ENCODE results near the gene CASP8AP2. TPM values are rescaled to one million over a fixed set of nuclear protein-coding genes. Genes with fewer than 3 reads are reported as not detected.

Gene CASP8AP2
- polyA plus RNA-seq, 1 donor (not counting 4 experiments of a cell fraction or from before 2014, with no cell fraction given): 8.5 TPM

GRCh38 chr6:89859744-89860143 is 30.1 kb downstream of the CASP8AP2 start:
- Histone ChIP-seq H4K20me1 (ENCODE audit: control insufficient read depth, extremely low read depth, insufficient read depth, low read length) (no peaks in the 10 kb centered on the region), H3K9ac (ENCODE audit: control insufficient read depth, extremely low read depth, insufficient read depth, low read length) (no peak overlapping the region), H3K4me1 (ENCODE audit: control insufficient read depth, extremely low read depth, insufficient read depth, low read length) (no peaks in the 10 kb centered on the region), H3K4me3 (ENCODE audit: control insufficient read depth in 2 of 3, extremely low read depth in 1 of 3, insufficient read depth in 2 of 3, low read depth in 1 of 3, low read length in 3 of 3) (no peak overlapping the region), H3K27ac (ENCODE audit: control insufficient read depth, insufficient read depth, low read length) (no peak overlapping the region), H3K4me2 (ENCODE audit: control insufficient read depth, extremely low read depth, insufficient read depth, low read depth, low read length) (no peak overlapping the region), H3K9me1 (ENCODE audit: control insufficient read depth, extremely low read depth, insufficient read depth, low read length) (no peaks in the 10 kb centered on the region), H3K79me2 (ENCODE audit: control insufficient read depth, insufficient read depth, low read length) (no peaks in the 10 kb centered on the region), H3K27me3 (ENCODE audit: control insufficient read depth, extremely low read depth, insufficient read depth, low read length) (no peaks in the 10 kb centered on the region), H3K9me3 (ENCODE audit: control insufficient read depth, low read depth, low read length) (no peaks in the 10 kb centered on the region), H2AFZ (ENCODE audit: control insufficient read depth, low read length) (no peak overlapping the region), H3K36me3 (ENCODE audit: control insufficient read depth in 2 of 2, extremely low read depth in 1 of 2, insufficient read depth in 2 of 2, low read length in 2 of 2) (peaks cover 11 to 21% of the 10 kb centered on the region in 2 experiments)
- DNase-seq (ENCODE audit: low read depth, low spot score): no peak
- no peak for FAIRE-seq
- dilution Hi-C loops (cut with MboI; ENCODE audit: extremely low pct_ligation_motif_present, low sequenced_read_pairs): no loop called here
- no peak for TF ChIP-seq EZH2 (IDR thresholded peaks at IDR 0.05; ENCODE audit: low read length)
- TF ChIP-seq, protein P1, sequence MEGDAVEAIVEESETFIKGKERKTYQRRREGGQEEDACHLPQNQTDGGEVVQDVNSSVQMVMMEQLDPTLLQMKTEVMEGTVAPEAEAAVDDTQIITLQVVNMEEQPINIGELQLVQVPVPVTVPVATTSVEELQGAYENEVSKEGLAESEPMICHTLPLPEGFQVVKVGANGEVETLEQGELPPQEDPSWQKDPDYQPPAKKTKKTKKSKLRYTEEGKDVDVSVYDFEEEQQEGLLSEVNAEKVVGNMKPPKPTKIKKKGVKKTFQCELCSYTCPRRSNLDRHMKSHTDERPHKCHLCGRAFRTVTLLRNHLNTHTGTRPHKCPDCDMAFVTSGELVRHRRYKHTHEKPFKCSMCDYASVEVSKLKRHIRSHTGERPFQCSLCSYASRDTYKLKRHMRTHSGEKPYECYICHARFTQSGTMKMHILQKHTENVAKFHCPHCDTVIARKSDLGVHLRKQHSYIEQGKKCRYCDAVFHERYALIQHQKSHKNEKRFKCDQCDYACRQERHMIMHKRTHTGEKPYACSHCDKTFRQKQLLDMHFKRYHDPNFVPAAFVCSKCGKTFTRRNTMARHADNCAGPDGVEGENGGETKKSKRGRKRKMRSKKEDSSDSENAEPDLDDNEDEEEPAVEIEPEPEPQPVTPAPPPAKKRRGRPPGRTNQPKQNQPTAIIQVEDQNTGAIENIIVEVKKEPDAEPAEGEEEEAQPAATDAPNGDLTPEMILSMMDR (optimal IDR thresholded peaks at IDR 0.05 in 1 of 3, IDR thresholded peaks at IDR 0.05 in 1 of 3, conservative IDR thresholded peaks at IDR 0.05 in 1 of 3; ENCODE audit: extremely low read depth in 1 of 3, insufficient read depth in 2 of 3, low read length in 3 of 3): no peak

DNA sequence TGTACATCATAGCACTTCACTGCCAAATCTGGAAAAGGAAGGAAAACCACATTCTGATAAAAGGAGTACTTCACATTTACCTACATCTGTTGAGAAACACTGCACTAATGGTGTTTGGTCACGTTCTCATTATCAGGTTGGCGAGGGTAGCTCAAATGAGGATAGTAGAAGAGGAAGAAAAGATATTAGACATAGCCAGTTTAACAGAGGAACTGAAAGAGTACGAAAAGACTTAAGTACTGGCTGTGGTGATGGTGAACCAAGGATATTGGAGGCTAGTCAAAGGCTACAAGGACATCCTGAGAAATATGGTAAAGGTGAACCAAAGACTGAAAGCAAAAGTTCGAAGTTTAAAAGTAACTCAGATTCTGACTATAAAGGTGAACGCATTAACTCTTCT is 32.6 kb downstream of the CASP8AP2 start:
- H3K9me1 ChIP-seq (ENCODE audit: control insufficient read depth, extremely low read depth, insufficient read depth, low read length): no peaks in the 10 kb centered on the region
- H3K36me3 ChIP-seq (ENCODE audit: control insufficient read depth in 2 of 2, extremely low read depth in 1 of 2, insufficient read depth in 2 of 2, low read length in 2 of 2): peaks cover 12 to 21% of the 10 kb centered on the region in 2 experiments
- DNase-seq (ENCODE audit: low read depth, low spot score) (no peak), FAIRE-seq (no peak)
- no peak overlapping the region for H3K27ac ChIP-seq (ENCODE audit: control insufficient read depth, insufficient read depth, low read length)
- H3K4me3 ChIP-seq (ENCODE audit: control insufficient read depth in 2 of 3, extremely low read depth in 1 of 3, insufficient read depth in 2 of 3, low read depth in 1 of 3, low read length in 3 of 3): no peak overlapping the region
- no peaks in the 10 kb centered on the region for H3K27me3 ChIP-seq (ENCODE audit: control insufficient read depth, extremely low read depth, insufficient read depth, low read length)
- dilution Hi-C loops (cut with MboI; ENCODE audit: extremely low pct_ligation_motif_present, low sequenced_read_pairs): no loop called here
- TF ChIP-seq, protein P1 (optimal IDR thresholded peaks at IDR 0.05 in 1 of 3, IDR thresholded peaks at IDR 0.05 in 1 of 3, conservative IDR thresholded peaks at IDR 0.05 in 1 of 3; ENCODE audit: extremely low read depth in 1 of 3, insufficient read depth in 2 of 3, low read length in 3 of 3): no peak
- TF ChIP-seq EZH2 (IDR thresholded peaks at IDR 0.05; ENCODE audit: low read length): no peak
- no peak overlapping the region for H3K9ac ChIP-seq (ENCODE audit: control insufficient read depth, extremely low read depth, insufficient read depth, low read length)
- no peaks in the 10 kb centered on the region for H4K20me1 ChIP-seq (ENCODE audit: control insufficient read depth, extremely low read depth, insufficient read depth, low read length)
- H3K4me1 ChIP-seq (ENCODE audit: control insufficient read depth, extremely low read depth, insufficient read depth, low read length): no peaks in the 10 kb centered on the region
- no peaks in the 10 kb centered on the region for H3K79me2 ChIP-seq (ENCODE audit: control insufficient read depth, insufficient read depth, low read length)
- no peak overlapping the region for H3K4me2 ChIP-seq (ENCODE audit: control insufficient read depth, extremely low read depth, insufficient read depth, low read depth, low read length)
- no peaks in the 10 kb centered on the region for H3K9me3 ChIP-seq (ENCODE audit: control insufficient read depth, low read depth, low read length)
- H2AFZ ChIP-seq (ENCODE audit: control insufficient read depth, low read length): no peak overlapping the region
